ENCODE measurements around the gene CCDC107.
"Not testable (repeated sequence)": the region's sequence is repeated elsewhere in the genome, so short reads cannot be mapped to it uniquely, and the experiment has no call there.

CCDC107 gene

GRCh38 chr9:35638751-35639150, 19.3 kb upstream of the CCDC107 start:
- DNase-seq: not testable (repeated sequence)

- DNase-seq: not testable (repeated sequence)
Measured at GRCh38 chr9:35639225-35639624, 18.9 kb upstream of the CCDC107 start.

GRCh38 chr9:35639631-35640030, 18.5 kb upstream of the CCDC107 start:
- DNase-seq: no peak

GRCh38 chr9:35640431-35640830, 17.7 kb upstream of the CCDC107 start:
- DNase-seq: not testable (repeated sequence)

- not testable (repeated sequence) for DNase-seq
Measured at GRCh38 chr9:35641478-35641877, 16.6 kb upstream of the CCDC107 start.

GRCh38 chr9:35643046-35643445, 15.0 kb upstream of the CCDC107 start:
- no peak for DNase-seq

GRCh38 chr9:35645736-35646135, 12.4 kb upstream of the CCDC107 start:
- DNase-seq: not testable (repeated sequence)

GRCh38 chr9:35646153-35646532, 11.9 kb upstream of the CCDC107 start:
- DNase-seq: no peak

- DNase-seq: peak; percentile 82 to 95
Measured at GRCh38 chr9:35646533-35647265, 11.4 kb upstream of the CCDC107 start.

GRCh38 chr9:35649431-35650340, 8.4 kb upstream of the CCDC107 start:
- DNase-seq: peak in 1 of 2 experiments; percentile 57

- DNase-seq: no peak
Measured at GRCh38 chr9:35650341-35651158, 7.5 kb upstream of the CCDC107 start, which contains the start of gene SIT1. SIT1 (minus strand) TSS chr9:35650931; CDS start chr9:35650853, 78 bp downstream.

GRCh38 chr9:35651956-35652828, 5.9 kb upstream of the CCDC107 start:
- no peak for DNase-seq

GRCh38 chr9:35652829-35653209, 5.3 kb upstream of the CCDC107 start:
- DNase-seq: no peak

GRCh38 chr9:35653611-35654010, 4.5 kb upstream of the CCDC107 start:
- no peak for DNase-seq

- DNase-seq: no peak
Measured at GRCh38 chr9:35656348-35656747, 1.7 kb upstream of the CCDC107 start.

GRCh38 chr9:35656831-35657545, 1.1 kb upstream of the CCDC107 start:
- DNase-seq: peak in 1 of 2 experiments; percentile 74

GRCh38 chr9:35657546-35658136, 451 bp upstream of the CCDC107 start, which contains the start of gene RMRP:
RMRP (minus strand) TSS chr9:35658019.
- peak; percentile 98 to 99 for DNase-seq

GRCh38 chr9:35658968-35659220, 802 bp downstream of the CCDC107 start:
- peak in 1 of 2 experiments; percentile 36 for DNase-seq

GRCh38 chr9:35659340-35659739, 1.2 kb downstream of the CCDC107 start:
- no peak for DNase-seq

GRCh38 chr9:35660966-35661415, 2.9 kb downstream of the CCDC107 start:
- DNase-seq: peak in 1 of 2 experiments; percentile 18
